GM21619 (cell line): Measurements from ENCODE around the gene PHYHD1.

Experiments used
- ATAC-seq: cut with Tn5 transposase; IDR thresholded peaks from one replicate; pipeline ENCODE4 v1.9.1; 2021; ENCODE audit not compliant: unreplicated experiment

The PHYHD1 gene

GRCh38 chr9:128920381-128921058 lies at the start of gene PHYHD1:
Gene PHYHD1 (plus strand): TSS chr9:128920982. CDS start chr9:128922324, 1,342 bp downstream.
- no peak for ATAC-seq

- no peak for ATAC-seq
Measured at GRCh38 chr9:128877852-128878251, 42.9 kb upstream of the PHYHD1 start.

GRCh38 chr9:128881884-128882676 lies 38.7 kb upstream of the PHYHD1 start, which contains the start of the genes KYAT1 and LRRC8A:
Gene KYAT1 (minus strand): TSS chr9:128881950. CDS start chr9:128845405, 36,545 bp downstream.
Gene LRRC8A (plus strand): TSS chr9:128882133. CDS start chr9:128907165, 25,032 bp downstream.
- ATAC-seq: peak; percentile 84

- no peak for ATAC-seq
Measured at GRCh38 chr9:128882677-128883603, 37.8 kb upstream of the PHYHD1 start.

- ATAC-seq: no peak
Measured at GRCh38 chr9:128884164-128884563, 36.6 kb upstream of the PHYHD1 start.

- ATAC-seq: no peak
Measured at GRCh38 chr9:128885376-128885775, 35.4 kb upstream of the PHYHD1 start.

GRCh38 chr9:128885798-128886197 lies 35.0 kb upstream of the PHYHD1 start:
- no peak for ATAC-seq

GRCh38 chr9:128886211-128886891 lies 34.4 kb upstream of the PHYHD1 start:
- ATAC-seq: no peak

GRCh38 chr9:128887049-128887448 lies 33.7 kb upstream of the PHYHD1 start:
- ATAC-seq: no peak

GRCh38 chr9:128887914-128888350 lies 32.9 kb upstream of the PHYHD1 start:
- no peak for ATAC-seq

- ATAC-seq: no peak
Measured at GRCh38 chr9:128891321-128892220, 29.2 kb upstream of the PHYHD1 start.

- no peak for ATAC-seq
Measured at GRCh38 chr9:128892221-128892921, 28.4 kb upstream of the PHYHD1 start.

GRCh38 chr9:128893354-128893753 lies 27.4 kb upstream of the PHYHD1 start:
- ATAC-seq: no peak

- ATAC-seq: no peak
Measured at GRCh38 chr9:128894764-128895163, 26.0 kb upstream of the PHYHD1 start.

- no peak for ATAC-seq
Measured at GRCh38 chr9:128895556-128895955, 25.2 kb upstream of the PHYHD1 start.

- no peak for ATAC-seq
Measured at GRCh38 chr9:128898382-128898781, 22.4 kb upstream of the PHYHD1 start.

GRCh38 chr9:128898845-128899565 lies 21.8 kb upstream of the PHYHD1 start:
- ATAC-seq: no peak
